ENCODE results near the gene FAM184B. TPM values are rescaled to one million over a fixed set of nuclear protein-coding genes. Genes with fewer than 3 reads are reported as not detected.

Gene FAM184B
- total RNA-seq, 2 donors from 2014 or later = 0.07 TPM; not detected in 1

- H3K27me3 Mint-ChIP-seq (ENCODE audit: insufficient read depth) = peaks cover 12% of the 10 kb centered on the region
These were observed 134.7 kb downstream of the FAM184B start for GRCh38 chr4:17646693-17647092.

GRCh38 chr4:17642398-17642783, 139.0 kb downstream of the FAM184B start:
- no peak overlapping the region for H3K27ac ChIP-seq (ENCODE audit: low read depth, low read length)
- peaks cover 26% of the 10 kb centered on the region for H3K36me3 Mint-ChIP-seq (ENCODE audit: low read depth)
- peaks cover 29% of the 10 kb centered on the region for H3K9me3 Mint-ChIP-seq
- H3K4me1 ChIP-seq (ENCODE audit: control insufficient read depth, insufficient read depth, low read length) = no peaks in the 10 kb centered on the region
- no peaks in the 10 kb centered on the region for H3K27me3 ChIP-seq (ENCODE audit: control insufficient read depth, insufficient read depth, low read length, poor library complexity, severe bottlenecking)
- TF ChIP-seq, protein P1, sequence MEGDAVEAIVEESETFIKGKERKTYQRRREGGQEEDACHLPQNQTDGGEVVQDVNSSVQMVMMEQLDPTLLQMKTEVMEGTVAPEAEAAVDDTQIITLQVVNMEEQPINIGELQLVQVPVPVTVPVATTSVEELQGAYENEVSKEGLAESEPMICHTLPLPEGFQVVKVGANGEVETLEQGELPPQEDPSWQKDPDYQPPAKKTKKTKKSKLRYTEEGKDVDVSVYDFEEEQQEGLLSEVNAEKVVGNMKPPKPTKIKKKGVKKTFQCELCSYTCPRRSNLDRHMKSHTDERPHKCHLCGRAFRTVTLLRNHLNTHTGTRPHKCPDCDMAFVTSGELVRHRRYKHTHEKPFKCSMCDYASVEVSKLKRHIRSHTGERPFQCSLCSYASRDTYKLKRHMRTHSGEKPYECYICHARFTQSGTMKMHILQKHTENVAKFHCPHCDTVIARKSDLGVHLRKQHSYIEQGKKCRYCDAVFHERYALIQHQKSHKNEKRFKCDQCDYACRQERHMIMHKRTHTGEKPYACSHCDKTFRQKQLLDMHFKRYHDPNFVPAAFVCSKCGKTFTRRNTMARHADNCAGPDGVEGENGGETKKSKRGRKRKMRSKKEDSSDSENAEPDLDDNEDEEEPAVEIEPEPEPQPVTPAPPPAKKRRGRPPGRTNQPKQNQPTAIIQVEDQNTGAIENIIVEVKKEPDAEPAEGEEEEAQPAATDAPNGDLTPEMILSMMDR (conservative IDR thresholded peaks at IDR 0.05) = no peak
- H3K27ac Mint-ChIP-seq = no peak overlapping the region
- peaks cover 14% of the 10 kb centered on the region for H3K9me3 ChIP-seq (ENCODE audit: control insufficient read depth, low read length)
- no peaks in the 10 kb centered on the region for H3K4me1 Mint-ChIP-seq
- no peak overlapping the region for H3K4me3 Mint-ChIP-seq
- peaks cover 14% of the 10 kb centered on the region for H3K36me3 ChIP-seq (ENCODE audit: control insufficient read depth, insufficient read depth, low read length)
- H3K9ac ChIP-seq (ENCODE audit: extremely low read depth, low read length, poor library complexity, severe bottlenecking) = no peak overlapping the region
- H3K27me3 Mint-ChIP-seq (ENCODE audit: insufficient read depth) = peaks cover 9% of the 10 kb centered on the region
- H3K4me3 ChIP-seq (ENCODE audit: low read length) = no peak overlapping the region
- DNase-seq = no peak
- 87% methylated on average over 1 of the region's 1 CpG; no CpG with 5 or more reads in 1 of the 2 experiments for WGBS, 2 experiments (ENCODE audit: insufficient coverage in 1 of 2, insufficient read length in 1 of 2)

More at GRCh38 chr4:17646693-17647092, 134.7 kb downstream of the FAM184B start:
- no peaks in the 10 kb centered on the region for H3K36me3 ChIP-seq (ENCODE audit: control insufficient read depth, insufficient read depth, low read length)
- H3K4me3 ChIP-seq (ENCODE audit: low read length) = no peak overlapping the region
- no peak overlapping the region for H3K27ac ChIP-seq (ENCODE audit: low read depth, low read length)
- peaks cover 14% of the 10 kb centered on the region for H3K9me3 ChIP-seq (ENCODE audit: control insufficient read depth, low read length)
- TF ChIP-seq, protein P1 (conservative IDR thresholded peaks at IDR 0.05) = no peak
- H3K4me1 Mint-ChIP-seq = no peaks in the 10 kb centered on the region
- no peak overlapping the region for H3K4me3 Mint-ChIP-seq
- H3K27me3 ChIP-seq (ENCODE audit: control insufficient read depth, insufficient read depth, low read length, poor library complexity, severe bottlenecking) = no peaks in the 10 kb centered on the region
- DNase-seq = no peak
- WGBS, 2 experiments (ENCODE audit: insufficient coverage in 1 of 2, insufficient read length in 1 of 2) = 87 to 90% methylated on average over 3 of the region's 3 CpGs
- peaks cover 25% of the 10 kb centered on the region for H3K9me3 Mint-ChIP-seq
- no peak overlapping the region for H3K27ac Mint-ChIP-seq
- no peaks in the 10 kb centered on the region for H3K4me1 ChIP-seq (ENCODE audit: control insufficient read depth, insufficient read depth, low read length)
- H3K9ac ChIP-seq (ENCODE audit: extremely low read depth, low read length, poor library complexity, severe bottlenecking) = no peak overlapping the region
- H3K36me3 Mint-ChIP-seq (ENCODE audit: low read depth) = peaks cover 8% of the 10 kb centered on the region

DNA sequence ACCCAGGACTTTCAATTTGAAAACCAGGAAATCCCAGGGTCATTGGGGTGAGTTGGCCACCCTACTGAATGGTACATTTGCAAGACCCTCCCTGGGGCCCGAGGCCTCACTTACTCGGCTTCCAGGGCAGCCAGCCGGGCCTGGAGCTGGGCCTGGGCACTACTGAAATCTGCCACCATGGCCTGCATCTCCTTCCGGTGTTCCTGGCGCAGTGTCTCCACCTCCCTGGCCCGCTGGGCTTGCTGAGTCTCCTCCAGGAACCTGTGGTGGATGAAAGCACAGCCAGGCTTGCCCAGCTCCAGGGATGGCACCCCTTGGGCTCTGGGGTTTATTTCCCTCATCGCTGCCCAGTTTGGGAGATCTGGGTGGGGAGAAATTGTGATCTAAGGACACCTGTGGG, 142.3 kb downstream of the FAM184B start:
- H3K4me3 ChIP-seq (ENCODE audit: low read length) = no peak overlapping the region
- Mint-ChIP-seq H3K27me3 (ENCODE audit: insufficient read depth) (peaks cover 9% of the 10 kb centered on the region), H3K36me3 (ENCODE audit: low read depth) (peaks cover 40% of the 10 kb centered on the region), H3K27ac (no peak overlapping the region), H3K9me3 (peaks cover 18% of the 10 kb centered on the region), H3K4me1 (no peaks in the 10 kb centered on the region), H3K4me3 (no peak overlapping the region)
- peaks cover 14% of the 10 kb centered on the region for H3K9me3 ChIP-seq (ENCODE audit: control insufficient read depth, low read length)
- no peaks in the 10 kb centered on the region for H3K4me1 ChIP-seq (ENCODE audit: control insufficient read depth, insufficient read depth, low read length)
- peaks cover 35% of the 10 kb centered on the region for H3K36me3 ChIP-seq (ENCODE audit: control insufficient read depth, insufficient read depth, low read length)
- H3K27me3 ChIP-seq (ENCODE audit: control insufficient read depth, insufficient read depth, low read length, poor library complexity, severe bottlenecking) = no peaks in the 10 kb centered on the region
- no peak overlapping the region for H3K9ac ChIP-seq (ENCODE audit: extremely low read depth, low read length, poor library complexity, severe bottlenecking)
- DNase-seq = no peak
- TF ChIP-seq, protein P1 (conservative IDR thresholded peaks at IDR 0.05) = no peak
- no peak overlapping the region for H3K27ac ChIP-seq (ENCODE audit: low read depth, low read length)
- 72 to 87% methylated on average over 3 to 7 of the region's 7 CpGs for WGBS, 2 experiments (ENCODE audit: insufficient coverage in 1 of 2, insufficient read length in 1 of 2)
